ENCODE data around the gene KLK3.

Gene KLK3

GRCh38 chr19:50896591-50897190, 42.0 kb downstream of the KLK3 start:
- peaks cover 3% of the 10 kb centered on the region for H3K27me3 ChIP-seq (ENCODE audit: insufficient read depth, poor library complexity, severe bottlenecking)
- no peak for TF ChIP-seq POLR2AphosphoS5 (IDR thresholded peaks at IDR 0.05; ENCODE audit: low read depth)
- no peak for TF ChIP-seq CTCF (IDR thresholded peaks at IDR 0.05; ENCODE audit: insufficient read depth, low read length)
- TF ChIP-seq REST (IDR thresholded peaks at IDR 0.05; ENCODE audit: insufficient replicate concordance, low read depth): no peak
- TF ChIP-seq GABPA (IDR thresholded peaks at IDR 0.05; ENCODE audit: low read depth): no peak
- TF ChIP-seq SPI1 (IDR thresholded peaks at IDR 0.05; ENCODE audit: borderline replicate concordance, low read depth): no peak
- DNase-seq (ENCODE audit: low read depth in 1 of 2, low spot score in 1 of 2): no peak
- H3K27ac ChIP-seq (replicated peaks): no peak overlapping the region
- H3K4me3 ChIP-seq (replicated peaks; ENCODE audit: insufficient read depth, low read length): no peak overlapping the region

GRCh38 chr19:50897191-50897607, 42.5 kb downstream of the KLK3 start:
- Histone ChIP-seq H3K4me3 (replicated peaks; ENCODE audit: insufficient read depth, low read length) (no peak overlapping the region), H3K27me3 (ENCODE audit: insufficient read depth, poor library complexity, severe bottlenecking) (peaks cover 3% of the 10 kb centered on the region), H3K27ac (replicated peaks) (no peak overlapping the region)
- no peak for DNase-seq (ENCODE audit: low read depth in 1 of 2, low spot score in 1 of 2)
- no peak for TF ChIP-seq REST (IDR thresholded peaks at IDR 0.05; ENCODE audit: insufficient replicate concordance, low read depth)

- H3K27me3 ChIP-seq (ENCODE audit: insufficient read depth, poor library complexity, severe bottlenecking): peaks cover 3% of the 10 kb centered on the region
- TF ChIP-seq POLR2AphosphoS5 (IDR thresholded peaks at IDR 0.05; ENCODE audit: low read depth) (no peak), GABPA (IDR thresholded peaks at IDR 0.05; ENCODE audit: low read depth) (no peak), REST (IDR thresholded peaks at IDR 0.05; ENCODE audit: insufficient replicate concordance, low read depth) (no peak), SPI1 (IDR thresholded peaks at IDR 0.05; ENCODE audit: borderline replicate concordance, low read depth) (no peak), CTCF (IDR thresholded peaks at IDR 0.05; ENCODE audit: insufficient read depth, low read length) (no peak)
- no peak overlapping the region for H3K4me3 ChIP-seq (replicated peaks; ENCODE audit: insufficient read depth, low read length)
- no peak overlapping the region for H3K27ac ChIP-seq (replicated peaks)
- no peak for DNase-seq (ENCODE audit: low read depth in 1 of 2, low spot score in 1 of 2)
Measured at GRCh38 chr19:50897612-50898011, 42.9 kb downstream of the KLK3 start.

Data from HL-60 (cell line).